Measurements from ENCODE around the gene PLA2G6.

GRCh38 chr22:38075105-38075825, 106.4 kb downstream of the PLA2G6 start:
- TF ChIP-seq, protein P1, sequence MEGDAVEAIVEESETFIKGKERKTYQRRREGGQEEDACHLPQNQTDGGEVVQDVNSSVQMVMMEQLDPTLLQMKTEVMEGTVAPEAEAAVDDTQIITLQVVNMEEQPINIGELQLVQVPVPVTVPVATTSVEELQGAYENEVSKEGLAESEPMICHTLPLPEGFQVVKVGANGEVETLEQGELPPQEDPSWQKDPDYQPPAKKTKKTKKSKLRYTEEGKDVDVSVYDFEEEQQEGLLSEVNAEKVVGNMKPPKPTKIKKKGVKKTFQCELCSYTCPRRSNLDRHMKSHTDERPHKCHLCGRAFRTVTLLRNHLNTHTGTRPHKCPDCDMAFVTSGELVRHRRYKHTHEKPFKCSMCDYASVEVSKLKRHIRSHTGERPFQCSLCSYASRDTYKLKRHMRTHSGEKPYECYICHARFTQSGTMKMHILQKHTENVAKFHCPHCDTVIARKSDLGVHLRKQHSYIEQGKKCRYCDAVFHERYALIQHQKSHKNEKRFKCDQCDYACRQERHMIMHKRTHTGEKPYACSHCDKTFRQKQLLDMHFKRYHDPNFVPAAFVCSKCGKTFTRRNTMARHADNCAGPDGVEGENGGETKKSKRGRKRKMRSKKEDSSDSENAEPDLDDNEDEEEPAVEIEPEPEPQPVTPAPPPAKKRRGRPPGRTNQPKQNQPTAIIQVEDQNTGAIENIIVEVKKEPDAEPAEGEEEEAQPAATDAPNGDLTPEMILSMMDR (IDR thresholded peaks at IDR 0.05) = no peak
- TF ChIP-seq POLR2AphosphoS5 (IDR thresholded peaks at IDR 0.05) (no peak), EP300 (IDR thresholded peaks at IDR 0.05) (no peak), POLR2A (IDR thresholded peaks at IDR 0.05) (no peak)
